ENCODE results near the gene PGAP1. TPM values are rescaled to one million over a fixed set of nuclear protein-coding genes. Genes with fewer than 3 reads are reported as not detected.

The PGAP1 gene
- total RNA-seq, 4 donors from 2014 or later = 4.3 to 10.2 (median 6.9) TPM

DNA sequence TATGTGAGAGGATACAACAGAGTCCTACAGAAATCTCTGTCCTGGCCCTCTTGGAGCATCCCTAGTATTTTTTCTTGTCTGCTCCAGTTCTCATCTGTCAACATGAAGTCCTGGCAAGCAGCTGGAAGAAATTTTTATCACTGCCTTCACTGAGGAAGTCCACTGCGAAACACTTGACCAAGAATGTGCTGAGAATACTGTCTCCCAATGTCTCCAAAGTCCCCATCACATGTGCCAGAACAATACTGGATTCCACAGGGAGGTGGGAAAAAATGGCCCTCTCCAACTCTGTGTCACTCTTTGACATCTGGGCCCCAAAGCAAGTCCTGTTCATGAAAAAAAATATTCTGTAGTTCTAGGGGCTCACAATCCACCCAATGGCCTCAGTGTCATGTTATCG, 32.8 kb upstream of the PGAP1 start:
- ATAC-seq = no peak
- Histone ChIP-seq H3K4me3 (no peak overlapping the region), H3K9me3 (no peaks in the 10 kb centered on the region), H3K27ac (no peak overlapping the region), H3K36me3 (no peaks in the 10 kb centered on the region), H3K27me3 (no peaks in the 10 kb centered on the region), H3K4me1 (no peaks in the 10 kb centered on the region)
- WGBS, 2 donors (ENCODE audit: low coverage in 1 of 2) = 89 to 100% methylated on average over 1 of the region's 2 CpGs
- TF ChIP-seq POLR2A (IDR thresholded peaks at IDR 0.05) (no peak), CTCF (IDR thresholded peaks at IDR 0.05) (no peak), EP300 (IDR thresholded peaks at IDR 0.05) (no peak), POLR2AphosphoS5 (IDR thresholded peaks at IDR 0.05) (no peak)

GRCh38 chr2:196957881-196958525, 31.5 kb upstream of the PGAP1 start:
- H3K36me3 ChIP-seq = no peaks in the 10 kb centered on the region
- no peak overlapping the region for H3K27ac ChIP-seq
- H3K4me3 ChIP-seq = no peak overlapping the region
- no peak for ATAC-seq
- H3K27me3 ChIP-seq = no peaks in the 10 kb centered on the region
- H3K9me3 ChIP-seq = no peaks in the 10 kb centered on the region
- 67 to 69% methylated on average over 1 of the region's 1 CpG for WGBS, 2 donors (ENCODE audit: low coverage in 1 of 2)
- no peak for TF ChIP-seq CTCF (IDR thresholded peaks at IDR 0.05)
- no peak for TF ChIP-seq POLR2A (IDR thresholded peaks at IDR 0.05)
- no peak for TF ChIP-seq EP300 (IDR thresholded peaks at IDR 0.05)
- TF ChIP-seq POLR2AphosphoS5 (IDR thresholded peaks at IDR 0.05) = no peak
- no peaks in the 10 kb centered on the region for H3K4me1 ChIP-seq

DNA sequence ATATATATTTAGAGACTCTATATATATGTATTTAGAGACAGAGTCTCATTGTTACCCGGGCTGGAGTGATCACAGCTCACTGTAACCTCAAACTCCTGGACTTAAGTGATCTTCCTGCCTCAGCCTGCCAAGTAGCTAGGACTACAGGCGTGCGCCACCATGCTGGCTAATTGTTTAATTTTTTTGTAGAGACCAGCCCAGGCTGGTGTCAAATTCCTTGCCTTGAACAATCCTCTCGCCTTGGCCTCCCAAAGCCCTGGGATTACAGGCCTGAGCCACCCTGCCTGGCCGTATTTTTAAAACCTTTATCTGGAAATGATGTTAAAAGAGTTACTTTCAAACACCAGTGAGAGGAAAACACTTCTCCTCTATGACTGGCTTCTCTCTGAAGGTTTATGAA, 30.9 kb upstream of the PGAP1 start:
- 91 to 97% methylated on average over 3 to 5 of the region's 5 CpGs for WGBS, 2 donors (ENCODE audit: low coverage in 1 of 2)

GRCh38 chr2:196956069-196956468, 29.6 kb upstream of the PGAP1 start:
- Histone ChIP-seq H3K9me3 (no peaks in the 10 kb centered on the region), H3K4me3 (no peak overlapping the region), H3K4me1 (no peaks in the 10 kb centered on the region), H3K27me3 (no peaks in the 10 kb centered on the region), H3K36me3 (no peaks in the 10 kb centered on the region), H3K27ac (no peak overlapping the region)
- WGBS, 2 donors (ENCODE audit: low coverage in 1 of 2) = 59 to 76% methylated on average over 4 to 5 of the region's 6 CpGs
- no peak for ATAC-seq
- TF ChIP-seq POLR2AphosphoS5 (IDR thresholded peaks at IDR 0.05) (no peak), POLR2A (IDR thresholded peaks at IDR 0.05) (no peak)

More for the DNA sequence above, 30.9 kb upstream of the PGAP1 start:
- H3K36me3 ChIP-seq = no peaks in the 10 kb centered on the region
- no peaks in the 10 kb centered on the region for H3K27me3 ChIP-seq
- TF ChIP-seq POLR2A (IDR thresholded peaks at IDR 0.05) = no peak
- no peak for TF ChIP-seq CTCF (IDR thresholded peaks at IDR 0.05)
- no peak for TF ChIP-seq EP300 (IDR thresholded peaks at IDR 0.05)
- no peak for TF ChIP-seq POLR2AphosphoS5 (IDR thresholded peaks at IDR 0.05)
- no peak overlapping the region for H3K4me3 ChIP-seq
- no peaks in the 10 kb centered on the region for H3K9me3 ChIP-seq
- H3K27ac ChIP-seq = no peak overlapping the region
- no peaks in the 10 kb centered on the region for H3K4me1 ChIP-seq
- ATAC-seq = no peak

DNA sequence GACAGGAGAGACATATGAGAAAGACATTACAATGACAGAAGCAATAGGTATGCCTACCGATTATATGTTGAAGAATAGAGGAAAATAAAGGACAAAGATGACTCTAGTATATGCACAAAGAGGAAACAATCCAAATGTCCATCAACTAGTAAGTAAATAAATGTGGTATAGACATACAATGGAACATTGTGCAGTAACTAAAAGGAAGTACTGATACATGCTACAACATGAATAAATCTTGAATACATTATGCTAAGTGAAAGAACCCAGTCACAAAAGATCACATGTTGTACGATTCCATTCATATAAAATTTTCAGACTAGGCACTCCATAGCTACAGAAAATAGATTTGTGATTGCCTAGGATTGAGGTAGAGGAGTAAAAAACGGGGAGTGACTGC, 28.5 kb upstream of the PGAP1 start:
- Histone ChIP-seq H3K4me1 (no peaks in the 10 kb centered on the region), H3K36me3 (no peaks in the 10 kb centered on the region), H3K9me3 (no peaks in the 10 kb centered on the region), H3K27ac (no peak overlapping the region), H3K4me3 (no peak overlapping the region), H3K27me3 (no peaks in the 10 kb centered on the region)
- ATAC-seq = no peak
- TF ChIP-seq EP300 (IDR thresholded peaks at IDR 0.05) (no peak), POLR2AphosphoS5 (IDR thresholded peaks at IDR 0.05) (no peak), POLR2A (IDR thresholded peaks at IDR 0.05) (no peak), CTCF (IDR thresholded peaks at IDR 0.05) (no peak)
- 66 to 69% methylated on average over 2 to 3 of the region's 3 CpGs for WGBS, 2 donors (ENCODE audit: low coverage in 1 of 2)
